AG10803 (cell line): Measurements from ENCODE around the gene RGS11.
A peak's percentile ranks its signal among the peaks of the same experiment; 100 is the strongest.

Experiments
- DNase-seq: peaks from one replicate; pipeline ENCODE4 v3.0.0; 2010; ENCODE audit warnings: low read depth
- H3K4me3 ChIP-seq: 2 replicates; pipeline ENCODE4 v1.5.1; 2011; ENCODE audit warnings: mild to moderate bottlenecking, low read length, control low read depth
- CTCF ChIP-seq: conservative IDR thresholded peaks from 2 replicates; pipeline ENCODE4 v1.5.1; 2011; ENCODE audit warnings: mild to moderate bottlenecking, low read length, control low read depth, inconsistent platforms

Gene RGS11

GRCh38 chr16:280005-280460 lies 4.3 kb upstream of the RGS11 start:
- no peak for DNase-seq
- TF ChIP-seq CTCF = no peak
- no peak overlapping the region for H3K4me3 ChIP-seq

- no peak overlapping the region for H3K4me3 ChIP-seq
- no peak for DNase-seq
- TF ChIP-seq CTCF = no peak
Observed at GRCh38 chr16:279531-279930, 3.8 kb upstream of the RGS11 start.

GRCh38 chr16:278863-279366 lies 3.2 kb upstream of the RGS11 start:
- no peak for TF ChIP-seq CTCF
- no peak for DNase-seq

GRCh38 chr16:276426-277077 lies 808 bp upstream of the RGS11 start:
- DNase-seq = no peak
- no peak for TF ChIP-seq CTCF
- no peak overlapping the region for H3K4me3 ChIP-seq

More at GRCh38 chr16:278863-279366, 3.2 kb upstream of the RGS11 start:
- no peak overlapping the region for H3K4me3 ChIP-seq

- no peak for TF ChIP-seq CTCF
- H3K4me3 ChIP-seq = peak overlapping the region; percentile 53
- no peak for DNase-seq
Observed at GRCh38 chr16:275041-275641, 603 bp downstream of the RGS11 start.

- no peak for DNase-seq
- no peak for TF ChIP-seq CTCF
- no peak overlapping the region for H3K4me3 ChIP-seq
Observed at GRCh38 chr16:273547-274421, 2.0 kb downstream of the RGS11 start.
